ENCODE measurements around the gene LRCH1. TPM values are rescaled to one million over a fixed set of nuclear protein-coding genes. Genes with fewer than 3 reads are reported as not detected.

LRCH1 gene
- polyA plus RNA-seq, 2 donors = 2.1 to 4.3 TPM

- 87 to 94% methylated on average over 2 of the region's 2 CpGs for WGBS, 2 donors
- H3K4me3 ChIP-seq (ENCODE audit: low read depth in 1 of 2, low read length in 2 of 2) = no peak overlapping the region
- no peaks in the 10 kb centered on the region for H3K9me3 ChIP-seq (ENCODE audit: control insufficient read depth in 2 of 2, insufficient read depth in 1 of 2, low read depth in 1 of 2, low read length in 1 of 2)
- H3K36me3 ChIP-seq (ENCODE audit: control insufficient read depth in 2 of 2, insufficient read depth in 2 of 2, low read length in 1 of 2) = peaks cover 3 to 4% of the 10 kb centered on the region in 2 donors
- H3K27me3 ChIP-seq (ENCODE audit: control insufficient read depth in 1 of 2, insufficient read depth in 2 of 2, low read length in 2 of 2) = no peaks in the 10 kb centered on the region
- H3K4me1 ChIP-seq (ENCODE audit: control insufficient read depth in 2 of 2, insufficient read depth in 2 of 2, low read length in 1 of 2) = no peaks in the 10 kb centered on the region
- H3K27ac ChIP-seq (ENCODE audit: low read depth in 2 of 2, low read length in 1 of 2) = no peak overlapping the region
These were observed 225.9 kb downstream of the LRCH1 start for GRCh38 chr13:46778890-46779289.

GRCh38 chr13:46782066-46782465, 229.1 kb downstream of the LRCH1 start:
- H3K4me1 ChIP-seq (ENCODE audit: control insufficient read depth in 2 of 2, insufficient read depth in 2 of 2, low read length in 1 of 2) = no peaks in the 10 kb centered on the region
- H3K9me3 ChIP-seq (ENCODE audit: control insufficient read depth in 2 of 2, insufficient read depth in 1 of 2, low read depth in 1 of 2, low read length in 1 of 2) = no peaks in the 10 kb centered on the region
- WGBS, 2 donors = 87 to 88% methylated on average over 1 of the region's 1 CpG
- no peak overlapping the region for H3K27ac ChIP-seq (ENCODE audit: low read depth in 2 of 2, low read length in 1 of 2)
- peaks cover 3 to 4% of the 10 kb centered on the region in 2 donors for H3K36me3 ChIP-seq (ENCODE audit: control insufficient read depth in 2 of 2, insufficient read depth in 2 of 2, low read length in 1 of 2)
- no peaks in the 10 kb centered on the region for H3K27me3 ChIP-seq (ENCODE audit: control insufficient read depth in 1 of 2, insufficient read depth in 2 of 2, low read length in 2 of 2)
- H3K4me3 ChIP-seq (ENCODE audit: low read depth in 1 of 2, low read length in 2 of 2) = no peak overlapping the region

GRCh38 chr13:46782691-46783090, 229.7 kb downstream of the LRCH1 start:
- H3K4me1 ChIP-seq (ENCODE audit: control insufficient read depth in 2 of 2, insufficient read depth in 2 of 2, low read length in 1 of 2) = no peaks in the 10 kb centered on the region
- H3K27ac ChIP-seq (ENCODE audit: low read depth in 2 of 2, low read length in 1 of 2) = no peak overlapping the region
- no peaks in the 10 kb centered on the region for H3K27me3 ChIP-seq (ENCODE audit: control insufficient read depth in 1 of 2, insufficient read depth in 2 of 2, low read length in 2 of 2)
- H3K36me3 ChIP-seq (ENCODE audit: control insufficient read depth in 2 of 2, insufficient read depth in 2 of 2, low read length in 1 of 2) = peaks cover 3 to 4% of the 10 kb centered on the region in 2 donors
- no peak overlapping the region for H3K4me3 ChIP-seq (ENCODE audit: low read depth in 1 of 2, low read length in 2 of 2)
- no peaks in the 10 kb centered on the region for H3K9me3 ChIP-seq (ENCODE audit: control insufficient read depth in 2 of 2, insufficient read depth in 1 of 2, low read depth in 1 of 2, low read length in 1 of 2)
- 73 to 80% methylated on average over 2 of the region's 2 CpGs for WGBS, 2 donors

- H3K36me3 ChIP-seq (ENCODE audit: control insufficient read depth in 2 of 2, insufficient read depth in 2 of 2, low read length in 1 of 2) = peaks cover 3 to 4% of the 10 kb centered on the region in 2 donors
- no peaks in the 10 kb centered on the region for H3K4me1 ChIP-seq (ENCODE audit: control insufficient read depth in 2 of 2, insufficient read depth in 2 of 2, low read length in 1 of 2)
- 90 to 95% methylated on average over 3 of the region's 3 CpGs for WGBS, 2 donors
- no peaks in the 10 kb centered on the region for H3K27me3 ChIP-seq (ENCODE audit: control insufficient read depth in 1 of 2, insufficient read depth in 2 of 2, low read length in 2 of 2)
- no peak overlapping the region for H3K4me3 ChIP-seq (ENCODE audit: low read depth in 1 of 2, low read length in 2 of 2)
- H3K9me3 ChIP-seq (ENCODE audit: control insufficient read depth in 2 of 2, insufficient read depth in 1 of 2, low read depth in 1 of 2, low read length in 1 of 2) = no peaks in the 10 kb centered on the region
- H3K27ac ChIP-seq (ENCODE audit: low read depth in 2 of 2, low read length in 1 of 2) = no peak overlapping the region
These were observed 230.5 kb downstream of the LRCH1 start for GRCh38 chr13:46783504-46783903.

- Histone ChIP-seq H3K4me3 (ENCODE audit: low read depth in 1 of 2, low read length in 2 of 2) (no peak overlapping the region), H3K4me1 (ENCODE audit: control insufficient read depth in 2 of 2, insufficient read depth in 2 of 2, low read length in 1 of 2) (peaks cover 0 to 2% of the 10 kb centered on the region in 2 donors), H3K36me3 (ENCODE audit: control insufficient read depth in 2 of 2, insufficient read depth in 2 of 2, low read length in 1 of 2) (no peaks in the 10 kb centered on the region), H3K27me3 (ENCODE audit: control insufficient read depth in 1 of 2, insufficient read depth in 2 of 2, low read length in 2 of 2) (no peaks in the 10 kb centered on the region), H3K27ac (ENCODE audit: low read depth in 2 of 2, low read length in 1 of 2) (no peak overlapping the region), H3K9me3 (ENCODE audit: control insufficient read depth in 2 of 2, insufficient read depth in 1 of 2, low read depth in 1 of 2, low read length in 1 of 2) (no peaks in the 10 kb centered on the region)
- 88% methylated on average over 6 of the region's 6 CpGs for WGBS, 2 donors
These were observed 242.4 kb downstream of the LRCH1 start for GRCh38 chr13:46795321-46795720.

- H3K27me3 ChIP-seq (ENCODE audit: control insufficient read depth in 1 of 2, insufficient read depth in 2 of 2, low read length in 2 of 2) = no peaks in the 10 kb centered on the region
- 62 to 68% methylated on average over 5 of the region's 5 CpGs for WGBS, 2 donors
- peak overlapping the region; percentile 83 to 92 for H3K27ac ChIP-seq (ENCODE audit: low read depth in 2 of 2, low read length in 1 of 2)
- no peaks in the 10 kb centered on the region for H3K9me3 ChIP-seq (ENCODE audit: control insufficient read depth in 2 of 2, insufficient read depth in 1 of 2, low read depth in 1 of 2, low read length in 1 of 2)
- H3K36me3 ChIP-seq (ENCODE audit: control insufficient read depth in 2 of 2, insufficient read depth in 2 of 2, low read length in 1 of 2) = no peaks in the 10 kb centered on the region
- H3K4me1 ChIP-seq (ENCODE audit: control insufficient read depth in 2 of 2, insufficient read depth in 2 of 2, low read length in 1 of 2) = peaks cover 0 to 2% of the 10 kb centered on the region in 2 donors
- H3K4me3 ChIP-seq (ENCODE audit: low read depth in 1 of 2, low read length in 2 of 2) = peak overlapping the region; percentile 73 to 82
These were observed 243.2 kb downstream of the LRCH1 start for GRCh38 chr13:46796129-46796514.

GRCh38 chr13:46796515-46797474, 243.8 kb downstream of the LRCH1 start, which contains the start of gene ESD:
Gene ESD, minus strand, starts transcription at chr13:46797161. Its CDS starts 5,748 bp downstream, at chr13:46791413.
- Histone ChIP-seq H3K27ac (ENCODE audit: low read depth in 2 of 2, low read length in 1 of 2) (peak within 1 kb of the TSS; percentile 83 to 92), H3K36me3 (ENCODE audit: control insufficient read depth in 2 of 2, insufficient read depth in 2 of 2, low read length in 1 of 2) (no peaks in the 10 kb centered on the region), H3K4me1 (ENCODE audit: control insufficient read depth in 2 of 2, insufficient read depth in 2 of 2, low read length in 1 of 2) (peaks cover 0 to 2% of the 10 kb centered on the region in 2 donors), H3K9me3 (ENCODE audit: control insufficient read depth in 2 of 2, insufficient read depth in 1 of 2, low read depth in 1 of 2, low read length in 1 of 2) (no peaks in the 10 kb centered on the region), H3K27me3 (ENCODE audit: control insufficient read depth in 1 of 2, insufficient read depth in 2 of 2, low read length in 2 of 2) (no peaks in the 10 kb centered on the region), H3K4me3 (ENCODE audit: low read depth in 1 of 2, low read length in 2 of 2) (peak within 1 kb of the TSS; percentile 73 to 82)
- WGBS, 2 donors = 0% methylated on average over 73 to 77 of the region's 77 CpGs

- H3K4me1 ChIP-seq (ENCODE audit: control insufficient read depth in 2 of 2, insufficient read depth in 2 of 2, low read length in 1 of 2) = peaks cover 0 to 2% of the 10 kb centered on the region in 2 donors
- no peaks in the 10 kb centered on the region for H3K27me3 ChIP-seq (ENCODE audit: control insufficient read depth in 1 of 2, insufficient read depth in 2 of 2, low read length in 2 of 2)
- 35 to 48% methylated on average over 9 of the region's 9 CpGs for WGBS, 2 donors
- no peaks in the 10 kb centered on the region for H3K36me3 ChIP-seq (ENCODE audit: control insufficient read depth in 2 of 2, insufficient read depth in 2 of 2, low read length in 1 of 2)
- peak overlapping the region; percentile 83 to 88 for H3K27ac ChIP-seq (ENCODE audit: low read depth in 2 of 2, low read length in 1 of 2)
- H3K9me3 ChIP-seq (ENCODE audit: control insufficient read depth in 2 of 2, insufficient read depth in 1 of 2, low read depth in 1 of 2, low read length in 1 of 2) = no peaks in the 10 kb centered on the region
- H3K4me3 ChIP-seq (ENCODE audit: low read depth in 1 of 2, low read length in 2 of 2) = peak overlapping the region; percentile 73 to 82
These were observed 244.7 kb downstream of the LRCH1 start for GRCh38 chr13:46797501-46798237.

- Histone ChIP-seq H3K4me1 (ENCODE audit: control insufficient read depth in 2 of 2, insufficient read depth in 2 of 2, low read length in 1 of 2) (peaks cover 0 to 2% of the 10 kb centered on the region in 2 donors), H3K36me3 (ENCODE audit: control insufficient read depth in 2 of 2, insufficient read depth in 2 of 2, low read length in 1 of 2) (no peaks in the 10 kb centered on the region), H3K27ac (ENCODE audit: low read depth in 2 of 2, low read length in 1 of 2) (no peak overlapping the region), H3K27me3 (ENCODE audit: control insufficient read depth in 1 of 2, insufficient read depth in 2 of 2, low read length in 2 of 2) (no peaks in the 10 kb centered on the region), H3K4me3 (ENCODE audit: low read depth in 1 of 2, low read length in 2 of 2) (no peak overlapping the region), H3K9me3 (ENCODE audit: control insufficient read depth in 2 of 2, insufficient read depth in 1 of 2, low read depth in 1 of 2, low read length in 1 of 2) (no peaks in the 10 kb centered on the region)
- 88 to 92% methylated on average over 4 of the region's 4 CpGs for WGBS, 2 donors
These were observed 246.2 kb downstream of the LRCH1 start for GRCh38 chr13:46799139-46799538.
